Measurements from ENCODE around the gene ADRA1B.

Gene ADRA1B

DNA sequence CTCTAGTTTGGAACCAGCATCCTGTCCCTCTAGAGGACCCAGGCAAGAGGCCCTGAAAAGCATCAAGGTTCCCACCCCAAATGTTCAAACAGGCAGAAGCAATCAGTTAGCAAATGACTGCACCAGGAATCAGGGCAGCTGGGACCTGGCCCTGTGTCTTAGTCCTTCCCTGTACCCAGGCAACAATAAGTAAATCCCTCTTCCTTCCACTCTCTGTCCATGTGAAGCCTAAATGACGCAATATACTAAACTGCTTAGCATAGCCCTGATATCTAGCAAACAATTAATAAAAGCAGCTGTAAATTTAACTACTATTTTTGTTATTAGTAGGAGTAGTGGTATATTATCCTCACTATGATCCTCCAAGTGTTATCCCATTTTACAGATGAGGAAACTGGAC lies 13.2 kb upstream of the ADRA1B start:
- Histone ChIP-seq H3K9ac (ENCODE audit: low read length) (no peak overlapping the region), H3K4me1 (ENCODE audit: insufficient read depth, low read length) (no peaks in the 10 kb centered on the region), H3K27me3 (ENCODE audit: control insufficient read depth in 1 of 2, insufficient read depth in 2 of 2, low read length in 2 of 2) (no peaks in the 10 kb centered on the region)

DNA sequence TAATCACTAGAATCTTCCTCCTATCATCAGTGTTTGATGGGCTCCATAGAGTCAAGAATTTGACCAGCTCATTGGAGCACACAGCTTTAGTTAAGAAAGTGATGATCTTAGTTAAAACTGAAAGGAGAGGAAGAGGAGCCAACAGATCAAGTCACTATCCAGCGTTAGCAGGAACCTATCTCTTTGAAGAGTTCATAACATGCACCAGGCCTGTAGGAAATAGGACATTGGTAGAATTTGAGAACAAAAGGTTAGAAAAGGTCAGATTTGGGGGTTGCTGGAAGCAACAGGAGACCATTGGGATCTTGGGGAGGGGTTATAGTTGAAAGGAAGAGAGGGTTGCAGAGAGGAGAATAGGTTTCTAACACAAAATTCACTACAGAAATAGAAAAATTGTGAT lies 11.4 kb upstream of the ADRA1B start:
- Histone ChIP-seq H3K4me3 (ENCODE audit: low read depth in 1 of 2, low read length in 2 of 2) (no peak overlapping the region), H3K9ac (ENCODE audit: low read length) (no peak overlapping the region), H3K4me1 (ENCODE audit: insufficient read depth, low read length) (no peaks in the 10 kb centered on the region), H3K27me3 (ENCODE audit: control insufficient read depth in 1 of 2, insufficient read depth in 2 of 2, low read length in 2 of 2) (no peaks in the 10 kb centered on the region), H3K9me3 (ENCODE audit: low read length) (no peaks in the 10 kb centered on the region), H3K36me3 (ENCODE audit: insufficient read depth, low read length) (no peaks in the 10 kb centered on the region), H3K27ac (ENCODE audit: low read depth, low read length) (no peak overlapping the region)

More for the DNA sequence above, 13.2 kb upstream of the ADRA1B start:
- Histone ChIP-seq H3K27ac (ENCODE audit: low read depth, low read length) (no peak overlapping the region), H3K4me3 (ENCODE audit: low read depth in 1 of 2, low read length in 2 of 2) (no peak overlapping the region), H3K36me3 (ENCODE audit: insufficient read depth, low read length) (no peaks in the 10 kb centered on the region), H3K9me3 (ENCODE audit: low read length) (no peaks in the 10 kb centered on the region)

DNA sequence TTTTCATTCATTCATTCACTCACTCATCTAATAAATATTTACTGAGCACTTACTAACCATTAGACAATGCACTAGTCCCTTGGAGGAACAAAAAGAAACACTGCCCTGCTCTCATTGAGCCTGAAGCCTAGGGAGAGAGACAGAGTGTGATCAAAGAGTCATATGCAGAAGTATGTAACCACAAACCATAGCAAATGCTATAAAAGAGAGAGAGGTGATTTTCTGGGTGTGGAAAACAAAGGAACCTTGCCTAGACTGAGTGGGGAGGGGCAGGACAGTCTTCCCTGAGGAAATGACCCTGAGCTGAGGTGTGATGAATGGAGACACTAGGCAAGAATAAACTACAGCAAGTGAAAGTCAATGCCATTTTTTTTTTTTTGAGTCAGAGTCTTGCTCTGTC lies 10.8 kb upstream of the ADRA1B start:
- Histone ChIP-seq H3K9ac (ENCODE audit: low read length) (no peak overlapping the region), H3K27ac (ENCODE audit: low read depth, low read length) (no peak overlapping the region), H3K4me3 (ENCODE audit: low read depth in 1 of 2, low read length in 2 of 2) (no peak overlapping the region), H3K27me3 (ENCODE audit: control insufficient read depth in 1 of 2, insufficient read depth in 2 of 2, low read length in 2 of 2) (no peaks in the 10 kb centered on the region), H3K36me3 (ENCODE audit: insufficient read depth, low read length) (no peaks in the 10 kb centered on the region), H3K4me1 (ENCODE audit: insufficient read depth, low read length) (no peaks in the 10 kb centered on the region), H3K9me3 (ENCODE audit: low read length) (no peaks in the 10 kb centered on the region)

DNA sequence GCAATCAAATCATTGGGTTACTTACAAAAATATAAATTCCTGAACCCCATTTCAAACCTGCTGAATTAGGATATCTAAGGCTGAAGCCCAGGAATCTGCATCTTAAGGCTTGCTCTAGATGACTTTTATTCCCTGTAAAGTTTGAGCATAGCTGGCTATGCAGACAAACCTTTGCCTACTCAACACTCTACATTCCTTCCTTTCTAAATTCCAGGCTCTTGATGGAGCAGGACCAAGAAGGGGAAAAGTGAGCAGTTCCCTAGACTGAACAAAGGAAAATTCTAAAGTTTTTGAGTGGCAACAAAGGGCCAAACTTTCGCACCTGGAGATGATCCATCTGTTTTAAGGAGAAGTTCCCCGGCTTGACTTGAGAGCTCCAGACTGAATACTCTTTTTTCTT lies 9.8 kb upstream of the ADRA1B start:
- no peaks in the 10 kb centered on the region for H3K27me3 ChIP-seq (ENCODE audit: control insufficient read depth in 1 of 2, insufficient read depth in 2 of 2, low read length in 2 of 2)
- no peaks in the 10 kb centered on the region for H3K4me1 ChIP-seq (ENCODE audit: insufficient read depth, low read length)
- H3K9me3 ChIP-seq (ENCODE audit: low read length) = no peaks in the 10 kb centered on the region
- H3K4me3 ChIP-seq (ENCODE audit: low read depth in 1 of 2, low read length in 2 of 2) = no peak overlapping the region
- H3K9ac ChIP-seq (ENCODE audit: low read length) = no peak overlapping the region
- H3K36me3 ChIP-seq (ENCODE audit: insufficient read depth, low read length) = no peaks in the 10 kb centered on the region
- H3K27ac ChIP-seq (ENCODE audit: low read depth, low read length) = no peak overlapping the region

DNA sequence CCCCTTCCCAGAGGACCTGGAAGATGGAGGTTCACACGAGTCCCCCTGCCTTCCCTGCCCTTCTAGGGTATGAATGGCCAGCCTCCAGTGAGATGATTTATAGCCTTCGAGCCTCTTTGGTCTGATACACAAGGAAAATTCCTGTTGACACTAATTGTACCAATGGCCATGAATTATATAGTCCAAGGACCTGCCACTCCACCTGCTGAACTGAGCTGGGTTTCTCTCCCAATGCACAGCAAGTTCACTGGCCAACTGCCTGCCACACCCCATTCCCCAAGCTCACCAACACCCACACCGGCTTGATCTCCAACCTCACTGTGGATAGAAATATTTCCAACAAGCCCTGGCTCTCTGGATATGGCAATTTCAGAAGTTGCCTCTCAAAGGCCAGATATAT lies 9.3 kb upstream of the ADRA1B start:
- Histone ChIP-seq H3K27ac (ENCODE audit: low read depth, low read length) (no peak overlapping the region), H3K27me3 (ENCODE audit: control insufficient read depth in 1 of 2, insufficient read depth in 2 of 2, low read length in 2 of 2) (no peaks in the 10 kb centered on the region), H3K9ac (ENCODE audit: low read length) (no peak overlapping the region), H3K4me1 (ENCODE audit: insufficient read depth, low read length) (peaks cover under 1% of the 10 kb centered on the region), H3K9me3 (ENCODE audit: low read length) (no peaks in the 10 kb centered on the region), H3K4me3 (ENCODE audit: low read depth in 1 of 2, low read length in 2 of 2) (no peak overlapping the region), H3K36me3 (ENCODE audit: insufficient read depth, low read length) (no peaks in the 10 kb centered on the region)

DNA sequence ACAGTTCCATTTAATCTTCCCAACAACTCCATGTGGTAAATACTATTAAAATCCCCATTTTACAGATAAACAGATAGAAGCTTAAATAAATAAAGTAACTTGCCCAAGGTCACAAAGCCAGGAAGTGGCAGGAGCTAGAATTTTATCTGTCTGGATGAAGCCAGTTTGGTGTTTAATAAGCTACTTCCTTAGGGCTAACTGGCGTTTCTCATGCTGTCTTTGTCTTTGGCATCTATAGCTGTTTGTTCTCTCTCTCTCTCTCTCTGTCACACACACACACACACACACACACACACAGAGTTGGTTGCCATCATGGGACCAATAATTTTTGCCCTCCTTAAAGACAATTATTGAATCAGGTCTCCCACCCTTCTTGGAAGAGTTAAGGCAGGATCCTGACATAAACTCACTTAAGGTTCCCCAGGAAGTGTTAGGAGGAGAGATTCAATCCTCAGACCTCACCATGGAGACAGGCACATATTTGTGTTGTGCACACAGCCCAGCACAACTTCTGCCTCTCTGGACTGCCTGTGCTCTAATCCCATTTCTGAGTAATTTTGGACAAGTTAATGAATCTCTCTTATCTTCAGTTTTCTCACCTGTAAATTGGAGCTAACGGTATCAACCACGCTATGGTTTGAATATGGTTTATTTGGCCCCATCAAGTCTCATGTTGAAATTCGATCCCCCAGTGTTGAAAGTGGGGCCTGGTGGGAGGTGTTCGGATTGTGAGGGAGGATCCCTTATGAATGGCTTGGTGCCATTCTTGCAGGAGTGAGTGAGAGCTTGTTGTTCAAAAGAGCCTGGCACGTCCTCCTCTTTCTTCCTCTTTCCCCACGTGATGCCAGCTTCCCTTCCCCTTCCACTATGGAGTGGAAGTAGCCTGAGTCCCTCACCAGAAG lies 8.3 kb upstream of the ADRA1B start:
- H3K27me3 ChIP-seq (ENCODE audit: control insufficient read depth in 1 of 2, insufficient read depth in 2 of 2, low read length in 2 of 2) = no peaks in the 10 kb centered on the region
- no peak overlapping the region for H3K27ac ChIP-seq (ENCODE audit: low read depth, low read length)
- no peaks in the 10 kb centered on the region for H3K36me3 ChIP-seq (ENCODE audit: insufficient read depth, low read length)
- no peak overlapping the region for H3K4me3 ChIP-seq (ENCODE audit: low read depth in 1 of 2, low read length in 2 of 2)
- no peak overlapping the region for H3K9ac ChIP-seq (ENCODE audit: low read length)
- H3K9me3 ChIP-seq (ENCODE audit: low read length) = no peaks in the 10 kb centered on the region
- peaks cover 11% of the 10 kb centered on the region for H3K4me1 ChIP-seq (ENCODE audit: insufficient read depth, low read length)

DNA sequence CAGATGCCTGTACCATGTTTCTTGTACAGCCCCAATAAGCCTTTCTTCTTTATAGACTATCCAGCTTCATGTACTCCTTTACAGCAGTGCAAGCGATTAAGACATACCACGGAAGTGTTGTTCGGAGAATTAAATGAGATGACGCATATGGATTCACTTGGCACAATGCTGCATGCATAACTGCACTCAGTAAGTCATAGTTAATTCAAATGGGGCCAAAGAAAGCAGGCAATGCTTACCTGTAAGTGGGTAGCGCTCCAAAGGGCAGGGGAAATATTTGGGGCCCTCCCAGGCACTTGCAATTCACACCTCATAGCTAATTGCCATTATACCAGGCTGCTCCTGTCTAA lies 7.7 kb upstream of the ADRA1B start:
- Histone ChIP-seq H3K27me3 (ENCODE audit: control insufficient read depth in 1 of 2, insufficient read depth in 2 of 2, low read length in 2 of 2) (no peaks in the 10 kb centered on the region), H3K9me3 (ENCODE audit: low read length) (no peaks in the 10 kb centered on the region), H3K27ac (ENCODE audit: low read depth, low read length) (no peak overlapping the region), H3K36me3 (ENCODE audit: insufficient read depth, low read length) (no peaks in the 10 kb centered on the region), H3K4me3 (ENCODE audit: low read depth in 1 of 2, low read length in 2 of 2) (no peak overlapping the region), H3K9ac (ENCODE audit: low read length) (no peak overlapping the region), H3K4me1 (ENCODE audit: insufficient read depth, low read length) (peaks cover 11% of the 10 kb centered on the region)

DNA sequence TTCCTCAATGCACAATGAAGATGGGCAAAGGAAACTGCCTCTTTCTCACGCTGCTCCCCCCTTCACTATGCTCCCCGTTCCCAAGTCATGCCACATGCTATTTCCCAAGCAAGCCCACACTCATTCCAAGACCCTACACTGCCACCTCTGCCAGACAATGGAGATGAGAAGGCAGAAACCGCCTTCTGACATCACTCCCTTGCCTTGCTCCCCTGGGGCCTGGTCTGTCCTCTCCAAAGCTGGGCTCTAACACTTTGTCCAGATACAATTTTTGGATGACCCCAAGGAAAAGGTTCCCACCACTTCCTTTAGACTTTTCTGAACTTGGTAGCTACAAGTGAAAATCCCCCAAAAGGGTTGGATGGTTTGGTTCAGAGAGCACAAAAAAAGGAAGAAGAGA lies 7.2 kb upstream of the ADRA1B start:
- Histone ChIP-seq H3K4me3 (ENCODE audit: low read depth in 1 of 2, low read length in 2 of 2) (no peak overlapping the region), H3K27ac (ENCODE audit: low read depth, low read length) (no peak overlapping the region), H3K9ac (ENCODE audit: low read length) (no peak overlapping the region), H3K27me3 (ENCODE audit: control insufficient read depth in 1 of 2, insufficient read depth in 2 of 2, low read length in 2 of 2) (no peaks in the 10 kb centered on the region), H3K36me3 (ENCODE audit: insufficient read depth, low read length) (no peaks in the 10 kb centered on the region), H3K4me1 (ENCODE audit: insufficient read depth, low read length) (peaks cover 11% of the 10 kb centered on the region), H3K9me3 (ENCODE audit: low read length) (no peaks in the 10 kb centered on the region)

DNA sequence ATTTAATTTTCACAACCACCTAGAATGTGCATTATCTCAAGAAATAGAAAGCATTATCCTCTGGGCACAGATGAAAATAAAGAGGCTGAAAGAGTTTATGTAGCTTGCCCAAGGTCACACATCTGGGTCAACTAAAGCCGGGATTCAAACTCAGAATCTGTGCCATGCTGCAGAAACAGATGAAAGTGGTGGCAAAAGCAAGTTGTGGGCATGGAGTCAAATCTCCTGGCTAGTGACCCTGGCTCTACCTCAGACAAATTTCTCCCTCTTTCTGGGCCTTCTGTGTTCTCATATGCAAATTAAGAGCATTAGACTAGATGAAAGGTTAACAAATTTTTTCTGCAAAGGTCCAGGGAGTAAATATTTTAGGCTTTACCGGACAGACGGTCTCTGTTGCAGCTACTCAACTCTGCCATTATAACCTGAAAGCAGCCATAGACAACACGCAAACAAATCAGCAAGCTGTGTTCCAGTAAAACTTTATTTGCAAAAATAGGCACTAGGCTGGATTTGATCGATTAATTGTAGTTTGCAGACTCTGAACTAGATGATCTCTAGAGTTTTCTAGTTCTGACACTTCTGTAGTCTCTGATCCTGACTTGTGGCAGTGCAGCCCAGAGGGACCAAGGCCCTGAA lies 6.0 kb upstream of the ADRA1B start:
- no peak overlapping the region for H3K27ac ChIP-seq (ENCODE audit: low read depth, low read length)
- no peak overlapping the region for H3K9ac ChIP-seq (ENCODE audit: low read length)
- H3K9me3 ChIP-seq (ENCODE audit: low read length) = no peaks in the 10 kb centered on the region
- H3K4me1 ChIP-seq (ENCODE audit: insufficient read depth, low read length) = peaks cover 11% of the 10 kb centered on the region
- no peaks in the 10 kb centered on the region for H3K27me3 ChIP-seq (ENCODE audit: control insufficient read depth in 1 of 2, insufficient read depth in 2 of 2, low read length in 2 of 2)
- H3K36me3 ChIP-seq (ENCODE audit: insufficient read depth, low read length) = no peaks in the 10 kb centered on the region
- no peak overlapping the region for H3K4me3 ChIP-seq (ENCODE audit: low read depth in 1 of 2, low read length in 2 of 2)

DNA sequence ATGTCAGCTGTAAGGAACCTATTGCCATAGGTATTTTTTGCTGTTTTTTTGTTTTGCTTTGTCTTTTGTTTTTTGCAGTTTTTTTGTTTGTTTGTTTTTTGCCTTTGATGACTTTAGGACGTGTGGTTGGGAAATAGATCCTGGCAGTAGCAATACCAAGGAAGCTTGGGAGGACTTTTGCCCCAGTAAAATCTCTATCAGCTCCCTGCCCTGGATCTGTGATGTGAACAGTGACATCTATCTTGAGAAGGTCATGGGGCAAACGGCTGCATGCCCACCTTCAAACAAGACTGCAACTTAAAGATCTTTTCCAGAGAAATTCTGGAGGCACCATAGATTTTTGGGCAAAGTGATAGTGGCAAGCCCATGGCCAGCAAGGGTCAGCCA lies 5.4 kb upstream of the ADRA1B start:
- Histone ChIP-seq H3K27me3 (ENCODE audit: control insufficient read depth in 1 of 2, insufficient read depth in 2 of 2, low read length in 2 of 2) (peaks cover 0 to 4% of the 10 kb centered on the region in 2 donors), H3K36me3 (ENCODE audit: insufficient read depth, low read length) (no peaks in the 10 kb centered on the region), H3K27ac (ENCODE audit: low read depth, low read length) (no peak overlapping the region), H3K9ac (ENCODE audit: low read length) (no peak overlapping the region), H3K4me1 (ENCODE audit: insufficient read depth, low read length) (peaks cover 16% of the 10 kb centered on the region), H3K4me3 (ENCODE audit: low read depth in 1 of 2, low read length in 2 of 2) (no peak overlapping the region), H3K9me3 (ENCODE audit: low read length) (no peaks in the 10 kb centered on the region)

DNA sequence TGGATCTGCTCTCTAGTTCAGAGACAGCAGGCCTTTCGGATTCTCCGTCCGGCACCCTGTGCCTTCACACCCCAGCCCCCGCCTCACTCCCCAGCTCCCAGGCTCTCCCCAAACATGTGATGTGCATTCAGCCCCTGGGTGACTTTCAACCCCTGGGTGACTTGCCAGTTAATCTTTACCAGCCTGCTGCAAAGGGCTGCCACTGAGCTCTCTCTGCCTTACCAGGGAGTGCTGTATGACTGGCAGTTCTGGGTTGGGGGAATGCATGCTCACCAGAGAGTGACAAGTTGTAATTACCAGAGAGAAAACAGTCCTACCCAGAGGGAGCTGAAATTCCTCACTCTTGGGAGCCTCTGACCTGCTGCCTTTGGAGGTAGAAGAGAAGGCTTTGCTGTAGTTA lies 4.9 kb upstream of the ADRA1B start:
- no peak overlapping the region for H3K9ac ChIP-seq (ENCODE audit: low read length)
- no peaks in the 10 kb centered on the region for H3K36me3 ChIP-seq (ENCODE audit: insufficient read depth, low read length)
- H3K4me3 ChIP-seq (ENCODE audit: low read depth in 1 of 2, low read length in 2 of 2) = no peak overlapping the region
- peaks cover 0 to 6% of the 10 kb centered on the region in 2 donors for H3K27me3 ChIP-seq (ENCODE audit: control insufficient read depth in 1 of 2, insufficient read depth in 2 of 2, low read length in 2 of 2)
- H3K4me1 ChIP-seq (ENCODE audit: insufficient read depth, low read length) = peaks cover 18% of the 10 kb centered on the region
- no peaks in the 10 kb centered on the region for H3K9me3 ChIP-seq (ENCODE audit: low read length)
- H3K27ac ChIP-seq (ENCODE audit: low read depth, low read length) = no peak overlapping the region
